Effector memory CD4-positive, alpha-beta T cell (primary cell): Measurements from ENCODE around the gene SORCS2.
"Not testable (repeated sequence)": the region's sequence is repeated elsewhere in the genome, so short reads cannot be mapped to it uniquely, and the experiment has no call there.

ENCODE experiments used
- DNase-seq, 3 donors: peaks; one replicate each; pipeline ENCODE4 v3.0.0-alpha.2; 2020
- H3K27ac ChIP-seq: 2 replicates; pipeline ENCODE4 v1.7.0; 2013; ENCODE audit warnings: mild to moderate bottlenecking, low read length, moderate library complexity; ENCODE audit not compliant: insufficient read depth, poor library complexity, severe bottlenecking
- H3K27me3 ChIP-seq: replicated peaks from 2 replicates; pipeline ENCODE4 v1.7.0; 2013; ENCODE audit warnings: mild to moderate bottlenecking, low read length; ENCODE audit not compliant: insufficient read depth, control insufficient read depth, poor library complexity, severe bottlenecking
- H3K36me3 ChIP-seq: 2 replicates; pipeline ENCODE4 v1.7.0; 2013; ENCODE audit warnings: mild to moderate bottlenecking, low read length, moderate library complexity; ENCODE audit not compliant: control insufficient read depth, insufficient read depth
- H3K4me1 ChIP-seq: 2 replicates; pipeline ENCODE4 v1.7.0; 2013; ENCODE audit warnings: low read length, mild to moderate bottlenecking; ENCODE audit not compliant: control insufficient read depth, insufficient read depth, poor library complexity, severe bottlenecking
- H3K4me3 ChIP-seq: 2 replicates; pipeline ENCODE4 v1.7.0; 2013; ENCODE audit warnings: low read length, low read depth, mild to moderate bottlenecking; ENCODE audit not compliant: insufficient read depth, poor library complexity, severe bottlenecking
- H3K9me3 ChIP-seq: 2 replicates; pipeline ENCODE4 v1.7.0; 2013; ENCODE audit warnings: mild to moderate bottlenecking, low read length, moderate library complexity; ENCODE audit not compliant: control insufficient read depth

Gene SORCS2

DNA sequence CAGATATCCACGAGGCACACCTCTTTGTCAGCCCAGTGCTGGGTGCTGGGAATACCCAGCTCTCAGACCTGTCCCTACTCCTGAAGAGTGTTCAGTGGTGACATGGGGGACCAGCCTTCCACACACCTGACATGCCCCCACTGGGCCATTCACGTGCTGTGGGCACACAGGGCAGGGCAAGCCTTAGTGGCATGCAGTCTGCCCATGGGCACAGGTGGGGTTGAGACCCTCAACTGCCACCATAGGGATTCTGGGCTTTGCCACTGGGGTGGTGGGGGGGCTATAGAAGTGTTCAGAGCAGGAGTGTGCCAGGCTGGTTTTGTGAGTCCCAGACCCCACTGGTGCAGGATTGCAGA is 259.1 kb downstream of the SORCS2 start:
- Histone ChIP-seq H3K4me1 (no peaks in the 10 kb centered on the region), H3K9me3 (no peaks in the 10 kb centered on the region), H3K27ac (no peak overlapping the region), H3K27me3 (no peaks in the 10 kb centered on the region), H3K36me3 (no peaks in the 10 kb centered on the region), H3K4me3 (no peak overlapping the region)
- no peak for DNase-seq

DNA sequence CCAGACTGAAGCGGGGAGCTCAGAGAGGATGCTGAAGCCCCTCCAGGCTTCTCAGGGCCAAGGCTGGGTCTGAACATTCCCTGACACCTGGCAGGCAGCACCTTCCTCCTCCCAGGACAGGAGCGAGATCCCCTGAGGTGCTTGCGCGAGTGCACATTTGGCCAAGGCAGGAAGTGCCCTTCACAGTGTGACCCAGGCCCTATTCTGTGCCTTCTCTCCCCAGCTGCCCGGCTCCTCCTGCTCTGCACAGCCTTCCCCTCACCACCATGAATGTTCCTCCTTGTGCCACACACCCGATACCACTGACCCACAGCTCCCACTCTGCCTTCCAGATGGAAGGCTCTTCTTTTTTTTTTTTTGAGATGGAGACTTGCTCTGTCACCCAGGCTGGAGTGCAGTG is 259.5 kb downstream of the SORCS2 start:
- Histone ChIP-seq H3K4me3 (no peak overlapping the region), H3K27me3 (no peaks in the 10 kb centered on the region), H3K27ac (no peak overlapping the region), H3K9me3 (no peaks in the 10 kb centered on the region), H3K4me1 (no peaks in the 10 kb centered on the region), H3K36me3 (no peaks in the 10 kb centered on the region)
- DNase-seq = no peak

- not testable (repeated sequence) for H3K27me3 ChIP-seq, H3K4me1 ChIP-seq, H3K4me3 ChIP-seq, DNase-seq, H3K9me3 ChIP-seq, H3K27ac ChIP-seq, H3K36me3 ChIP-seq
Observed at GRCh38 chr4:7452802-7453201, 260.5 kb downstream of the SORCS2 start.

GRCh38 chr4:7457201-7458065 is 265.1 kb downstream of the SORCS2 start:
- no peak for DNase-seq
- Histone ChIP-seq H3K9me3 (no peaks in the 10 kb centered on the region), H3K36me3 (no peaks in the 10 kb centered on the region), H3K4me1 (no peaks in the 10 kb centered on the region), H3K27me3 (no peaks in the 10 kb centered on the region), H3K4me3 (no peak overlapping the region), H3K27ac (no peak overlapping the region)

DNA sequence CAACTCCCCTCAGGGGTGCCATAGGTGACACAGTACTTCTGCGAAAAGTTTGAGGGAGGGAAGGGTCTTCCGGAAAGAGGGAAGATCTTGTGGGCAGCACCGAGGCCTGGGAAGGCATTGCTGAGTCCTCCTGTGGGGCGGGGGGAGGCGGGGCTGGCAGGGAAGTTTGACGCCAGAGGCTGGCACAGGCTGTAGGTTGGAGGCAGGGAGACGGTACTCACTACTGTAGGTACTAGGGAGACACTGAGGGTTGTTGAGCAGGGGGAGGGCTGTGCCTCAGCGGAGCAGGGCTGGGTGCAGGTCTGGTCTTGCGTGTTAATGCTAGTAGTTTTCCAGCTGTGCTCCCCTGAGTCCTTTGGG is 265.7 kb downstream of the SORCS2 start:
- DNase-seq = no peak
- no peak overlapping the region for H3K4me3 ChIP-seq
- H3K27ac ChIP-seq = no peak overlapping the region
- H3K27me3 ChIP-seq = no peaks in the 10 kb centered on the region
- H3K9me3 ChIP-seq = no peaks in the 10 kb centered on the region
- H3K4me1 ChIP-seq = no peaks in the 10 kb centered on the region
- no peaks in the 10 kb centered on the region for H3K36me3 ChIP-seq

- H3K36me3 ChIP-seq = no peaks in the 10 kb centered on the region
- H3K27ac ChIP-seq = no peak overlapping the region
- no peaks in the 10 kb centered on the region for H3K4me1 ChIP-seq
- H3K4me3 ChIP-seq = no peak overlapping the region
- H3K9me3 ChIP-seq = no peaks in the 10 kb centered on the region
- no peak for DNase-seq
- H3K27me3 ChIP-seq = no peaks in the 10 kb centered on the region
Observed at GRCh38 chr4:7458477-7458876, 266.1 kb downstream of the SORCS2 start.

- no peaks in the 10 kb centered on the region for H3K4me1 ChIP-seq
- no peaks in the 10 kb centered on the region for H3K27me3 ChIP-seq
- H3K9me3 ChIP-seq = no peaks in the 10 kb centered on the region
- DNase-seq = no peak
- no peak overlapping the region for H3K27ac ChIP-seq
- H3K36me3 ChIP-seq = no peaks in the 10 kb centered on the region
- no peak overlapping the region for H3K4me3 ChIP-seq
Observed at GRCh38 chr4:7459471-7459870, 267.1 kb downstream of the SORCS2 start.

- Histone ChIP-seq H3K27me3 (no peaks in the 10 kb centered on the region), H3K4me3 (no peak overlapping the region), H3K9me3 (no peaks in the 10 kb centered on the region), H3K36me3 (no peaks in the 10 kb centered on the region), H3K4me1 (no peaks in the 10 kb centered on the region), H3K27ac (no peak overlapping the region)
- no peak for DNase-seq
Observed at GRCh38 chr4:7460566-7460965, 268.2 kb downstream of the SORCS2 start.

DNA sequence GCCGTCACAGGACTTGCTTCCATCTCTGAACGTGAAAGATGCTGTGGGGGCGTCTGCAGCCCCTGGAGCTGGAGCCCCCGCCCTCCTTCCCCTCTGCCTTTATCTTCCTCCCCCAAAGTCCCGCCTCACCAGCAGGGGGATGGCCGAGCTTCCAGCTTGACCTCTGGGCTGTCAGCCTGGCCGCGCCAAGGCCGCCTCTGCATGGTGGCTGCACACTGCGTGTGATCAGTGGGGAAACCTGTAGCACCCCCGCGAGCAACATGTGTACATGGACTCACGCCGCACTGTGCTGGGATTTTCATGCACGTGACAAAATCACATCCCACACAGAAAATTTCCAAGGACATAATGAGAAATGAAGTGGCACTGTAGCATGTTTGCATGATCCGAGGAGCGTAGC is 268.9 kb downstream of the SORCS2 start:
- Histone ChIP-seq H3K9me3 (no peaks in the 10 kb centered on the region), H3K36me3 (no peaks in the 10 kb centered on the region), H3K4me1 (no peaks in the 10 kb centered on the region), H3K27ac (no peak overlapping the region), H3K27me3 (no peaks in the 10 kb centered on the region), H3K4me3 (no peak overlapping the region)
- DNase-seq = no peak

DNA sequence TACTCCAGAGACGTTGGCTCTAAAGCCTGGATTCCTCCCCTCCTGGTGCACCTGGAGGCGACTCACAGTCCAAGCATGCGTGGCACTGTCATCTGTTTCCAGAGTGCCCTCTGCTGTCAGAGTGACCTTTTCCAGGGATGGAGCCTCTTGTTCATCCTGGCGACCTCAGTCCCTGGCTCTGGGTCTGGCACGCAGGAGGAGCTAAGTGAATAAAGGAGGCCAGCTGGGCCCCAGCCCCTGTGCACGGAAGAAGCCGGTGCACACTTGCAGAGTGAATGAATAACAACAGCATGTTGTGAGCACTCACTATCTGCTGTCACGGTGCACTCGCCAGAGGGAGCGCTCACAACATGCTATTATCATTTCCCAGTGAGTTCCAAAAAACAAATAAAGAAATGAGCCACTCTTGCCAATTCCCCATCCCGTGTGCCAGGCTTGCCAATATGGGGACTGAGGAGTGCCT is 270.2 kb downstream of the SORCS2 start:
- Histone ChIP-seq H3K4me3 (no peak overlapping the region), H3K27ac (no peak overlapping the region), H3K4me1 (no peaks in the 10 kb centered on the region), H3K36me3 (no peaks in the 10 kb centered on the region), H3K27me3 (no peaks in the 10 kb centered on the region), H3K9me3 (no peaks in the 10 kb centered on the region)
- DNase-seq = no peak
